GM10266 (cell line): Measurements from ENCODE around the gene IGF1R.

Experiments used
- DNase-seq: peaks from one replicate; pipeline ENCODE4 v3.0.0; 2012; ENCODE audit errors: extremely low spot score
- TF ChIP-seq, protein P1 (sequence below): IDR thresholded peaks from 2 replicates; pipeline ENCODE4 v1.5.1; 2012; ENCODE audit warnings: mild to moderate bottlenecking, low read depth; ENCODE audit not compliant: control insufficient read depth, insufficient read depth; ENCODE audit errors: missing control alignments

IGF1R gene

DNA sequence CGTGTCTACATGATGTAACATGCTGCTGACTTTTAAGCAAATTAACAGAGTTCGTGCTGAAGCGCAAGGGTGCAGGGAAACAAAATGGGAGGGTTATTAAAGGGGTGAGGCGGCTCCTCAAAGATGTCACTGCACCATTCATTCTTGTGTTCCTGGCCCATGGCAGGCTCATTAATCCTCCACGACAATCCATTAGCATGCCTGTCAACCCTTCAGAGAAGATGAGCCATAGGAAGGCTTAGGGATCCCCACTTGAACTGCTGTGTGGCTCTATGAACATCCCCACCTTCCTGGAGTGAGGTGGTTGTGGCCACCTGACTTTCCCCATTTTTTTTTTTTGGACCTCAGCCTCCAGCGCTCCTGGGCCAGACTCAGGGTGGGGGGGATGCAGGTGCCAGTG is 45.8 kb downstream of the IGF1R start:
- no peak for DNase-seq
- TF ChIP-seq, protein P1, sequence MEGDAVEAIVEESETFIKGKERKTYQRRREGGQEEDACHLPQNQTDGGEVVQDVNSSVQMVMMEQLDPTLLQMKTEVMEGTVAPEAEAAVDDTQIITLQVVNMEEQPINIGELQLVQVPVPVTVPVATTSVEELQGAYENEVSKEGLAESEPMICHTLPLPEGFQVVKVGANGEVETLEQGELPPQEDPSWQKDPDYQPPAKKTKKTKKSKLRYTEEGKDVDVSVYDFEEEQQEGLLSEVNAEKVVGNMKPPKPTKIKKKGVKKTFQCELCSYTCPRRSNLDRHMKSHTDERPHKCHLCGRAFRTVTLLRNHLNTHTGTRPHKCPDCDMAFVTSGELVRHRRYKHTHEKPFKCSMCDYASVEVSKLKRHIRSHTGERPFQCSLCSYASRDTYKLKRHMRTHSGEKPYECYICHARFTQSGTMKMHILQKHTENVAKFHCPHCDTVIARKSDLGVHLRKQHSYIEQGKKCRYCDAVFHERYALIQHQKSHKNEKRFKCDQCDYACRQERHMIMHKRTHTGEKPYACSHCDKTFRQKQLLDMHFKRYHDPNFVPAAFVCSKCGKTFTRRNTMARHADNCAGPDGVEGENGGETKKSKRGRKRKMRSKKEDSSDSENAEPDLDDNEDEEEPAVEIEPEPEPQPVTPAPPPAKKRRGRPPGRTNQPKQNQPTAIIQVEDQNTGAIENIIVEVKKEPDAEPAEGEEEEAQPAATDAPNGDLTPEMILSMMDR = no peak

DNA sequence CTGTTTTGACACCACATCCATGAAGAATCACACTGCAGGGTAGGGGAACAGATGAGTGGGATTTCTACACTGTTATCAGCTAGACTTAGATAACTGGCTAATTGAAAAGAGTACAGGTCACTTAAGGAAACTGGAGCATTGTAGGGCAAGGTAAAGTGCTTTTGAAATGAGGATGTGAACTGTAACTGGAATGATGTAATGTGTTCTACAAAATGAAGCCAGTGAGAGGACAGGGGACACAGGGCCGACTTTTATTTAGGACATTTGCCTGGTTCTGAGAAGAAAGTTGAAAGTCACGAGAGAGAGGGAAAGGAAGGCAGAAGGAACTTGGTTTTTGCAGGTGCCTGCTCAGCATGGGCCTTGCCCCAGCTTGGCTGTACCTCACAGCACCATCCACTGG is 50.5 kb downstream of the IGF1R start:
- no peak for DNase-seq
- TF ChIP-seq, protein P1 = no peak

DNA sequence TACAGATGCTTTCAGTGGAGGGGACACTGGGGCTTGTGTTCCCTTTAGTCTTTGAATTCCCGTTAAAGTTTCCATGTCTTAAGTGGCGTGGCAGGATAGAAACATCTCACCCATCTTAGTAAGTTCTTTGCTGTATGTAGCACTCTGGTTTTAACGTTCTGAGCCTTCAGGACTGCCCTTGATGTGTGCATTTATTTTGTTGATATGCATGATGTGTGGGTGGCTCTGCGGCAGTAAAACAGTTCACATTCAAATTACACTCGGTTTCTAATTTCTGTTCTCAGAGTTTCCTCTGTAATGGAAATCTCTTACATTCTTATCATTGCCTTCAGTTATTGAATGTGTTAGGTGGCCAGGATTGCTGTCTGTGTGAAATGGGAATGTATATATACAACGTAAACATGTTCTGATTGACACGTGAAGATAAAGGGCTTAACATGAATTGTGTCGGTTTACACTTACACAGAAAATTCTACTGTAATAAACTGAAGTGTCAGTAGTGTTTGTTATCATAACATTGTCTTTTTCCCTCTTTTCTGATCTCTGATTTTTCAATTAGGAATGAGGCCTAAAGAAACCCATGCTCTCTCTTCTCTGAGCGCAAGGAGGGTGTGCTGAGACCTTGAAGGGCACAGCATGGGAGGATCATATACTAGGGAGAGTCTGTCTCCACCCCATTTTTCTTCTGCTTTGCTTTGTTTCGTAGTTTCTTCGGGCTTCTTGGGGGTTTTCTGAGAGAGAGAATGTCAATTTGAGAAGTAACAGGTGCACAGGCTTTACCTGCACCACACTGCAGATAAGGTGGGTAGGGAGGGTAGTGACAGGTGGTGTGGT is 51.5 kb downstream of the IGF1R start:
- no peak for DNase-seq
- TF ChIP-seq, protein P1 = no peak

DNA sequence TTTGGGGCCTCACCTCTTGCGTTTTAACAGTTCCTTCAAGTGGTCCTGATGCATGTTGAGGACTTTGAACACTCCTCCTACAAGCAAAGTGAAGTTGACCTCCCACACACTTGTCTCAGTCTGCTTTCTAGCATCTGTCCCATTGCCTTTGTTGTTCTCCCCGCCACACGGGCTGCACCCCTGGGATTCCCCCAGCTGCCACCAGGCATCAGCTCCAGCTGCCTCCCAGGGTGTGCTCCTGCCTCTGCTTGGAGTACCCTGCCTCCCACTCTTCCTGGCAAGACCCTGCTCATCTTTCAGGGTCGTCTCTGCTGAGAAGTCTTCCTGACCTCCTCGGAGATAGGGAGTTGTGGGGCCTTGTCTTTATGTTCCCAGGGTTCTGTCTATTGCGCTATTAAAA is 52.2 kb downstream of the IGF1R start:
- DNase-seq = no peak
- TF ChIP-seq, protein P1 = no peak

DNA sequence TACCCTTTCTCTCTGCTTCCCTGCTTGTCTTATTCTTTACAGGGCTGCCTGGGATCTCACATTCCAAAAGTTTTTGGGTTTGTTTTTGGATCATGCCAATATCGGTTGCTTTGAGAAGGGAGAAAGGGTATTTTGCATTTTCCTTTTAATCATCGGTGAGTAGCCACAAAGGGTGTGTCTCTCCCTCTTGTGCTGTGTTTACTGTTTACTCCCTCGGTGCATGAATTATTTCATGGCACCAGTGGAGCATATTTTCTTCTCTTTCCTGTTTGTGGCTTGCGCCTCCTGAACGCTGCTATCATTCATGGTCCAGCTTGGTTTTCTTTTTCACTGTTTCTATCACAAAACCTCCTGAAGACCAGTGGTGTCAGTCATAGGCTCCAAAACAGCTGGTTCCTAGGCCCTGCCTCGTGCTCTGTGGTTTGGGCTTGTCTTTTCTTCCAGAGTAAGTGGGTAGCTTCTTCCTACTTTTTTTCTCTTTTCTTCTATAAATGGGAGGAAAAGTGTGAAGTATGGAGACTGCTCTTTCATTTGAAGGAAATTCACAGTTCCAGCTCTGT is 54.9 kb downstream of the IGF1R start:
- no peak for DNase-seq
- TF ChIP-seq, protein P1 = no peak

DNA sequence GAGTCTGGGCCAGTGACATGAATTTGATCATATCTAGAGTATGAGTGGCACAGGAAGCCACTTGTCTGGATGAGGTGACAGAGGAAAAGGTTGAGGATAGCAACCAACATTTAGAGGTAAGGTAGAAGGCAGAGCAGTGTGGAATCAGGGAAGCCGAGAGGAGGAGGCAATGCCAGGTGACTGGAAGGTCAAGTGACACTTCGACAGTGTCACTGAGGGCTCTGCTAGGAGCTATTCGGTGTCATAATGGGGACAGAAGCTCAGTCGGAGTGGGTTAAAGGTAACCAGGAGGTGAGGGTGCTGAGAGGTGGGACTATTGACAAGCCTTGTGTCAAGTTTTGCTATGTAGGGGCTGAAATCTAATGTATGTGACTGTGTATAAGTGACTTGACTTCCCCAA is 56.7 kb downstream of the IGF1R start:
- TF ChIP-seq, protein P1 = no peak
- no peak for DNase-seq

GRCh38 chr15:98706387-98706786 is 58.0 kb downstream of the IGF1R start:
- no peak for DNase-seq
- TF ChIP-seq, protein P1 = no peak
